Chondrocyte (in vitro differentiated cells): ENCODE data around the gene BICD1. TPM values are rescaled to one million over a fixed set of nuclear protein-coding genes. Genes with fewer than 3 reads are reported as not detected.

Experiments
- DNase-seq: peaks from one replicate; pipeline ENCODE4 v3.0.0; 2021; ENCODE audit warnings: mixed read lengths, low spot score
- H3K27ac Mint-ChIP-seq: one replicate; pipeline ENCODE4 v1.8.0; 2021; ENCODE audit warnings: mild to moderate bottlenecking, moderate library complexity, mixed read lengths; ENCODE audit not compliant: unreplicated experiment
- H3K27me3 Mint-ChIP-seq: 2 replicates; pipeline ENCODE4 v1.8.0; 2021; ENCODE audit warnings: low read depth, mixed read lengths
- H3K36me3 Mint-ChIP-seq: 2 replicates; pipeline ENCODE4 v1.8.0; 2021; ENCODE audit warnings: low read depth, mixed read lengths
- H3K4me1 Mint-ChIP-seq: 2 replicates; pipeline ENCODE4 v1.8.0; 2021; ENCODE audit warnings: low read depth, mild to moderate bottlenecking, mixed read lengths
- H3K4me3 Mint-ChIP-seq: one replicate; pipeline ENCODE4 v1.8.0; 2021; ENCODE audit warnings: mild to moderate bottlenecking, moderate library complexity, mixed read lengths; ENCODE audit not compliant: unreplicated experiment
- H3K9me3 Mint-ChIP-seq: 2 replicates; pipeline ENCODE4 v1.8.0; 2021; ENCODE audit warnings: low read depth, mixed read lengths
- CTCF ChIP-seq: fragments of 200-600 bp; sonication (generic); IDR thresholded peaks from 2 replicates; pipeline ENCODE4 v1.5.0; 2021; ENCODE audit warnings: antibody characterized with exemption, mild to moderate bottlenecking, moderate library complexity
- total RNA-seq: library from RNA; stranded (reverse); gene quantifications from 3 replicates; pipeline ENCODE4 v1.2.1, GENCODE V29; 2021

The BICD1 gene
- total RNA-seq, 1 donor from 2014 or later, result 30.5 TPM

- Mint-ChIP-seq H3K9me3 (no peaks in the 10 kb centered on the region), H3K27ac (no peak overlapping the region), H3K4me1 (no peaks in the 10 kb centered on the region), H3K27me3 (no peaks in the 10 kb centered on the region), H3K36me3 (peaks cover 5% of the 10 kb centered on the region), H3K4me3 (no peak overlapping the region)
- no peak for DNase-seq
- TF ChIP-seq CTCF, result no peak
Measured at GRCh38 chr12:32303174-32303549, 196.5 kb downstream of the BICD1 start.

- Mint-ChIP-seq H3K36me3 (peaks cover 5% of the 10 kb centered on the region), H3K9me3 (no peaks in the 10 kb centered on the region), H3K27me3 (no peaks in the 10 kb centered on the region), H3K4me1 (no peaks in the 10 kb centered on the region), H3K27ac (no peak overlapping the region), H3K4me3 (no peak overlapping the region)
- DNase-seq, result no peak
- TF ChIP-seq CTCF, result no peak
Measured at GRCh38 chr12:32305163-32305562, 198.5 kb downstream of the BICD1 start.

GRCh38 chr12:32307326-32307725 lies 200.7 kb downstream of the BICD1 start:
- H3K27me3 Mint-ChIP-seq, result no peaks in the 10 kb centered on the region
- no peak for TF ChIP-seq CTCF
- H3K36me3 Mint-ChIP-seq, result peaks cover 5% of the 10 kb centered on the region
- no peak overlapping the region for H3K4me3 Mint-ChIP-seq
- H3K27ac Mint-ChIP-seq, result no peak overlapping the region
- H3K4me1 Mint-ChIP-seq, result peaks cover 8% of the 10 kb centered on the region
- no peak for DNase-seq
- no peaks in the 10 kb centered on the region for H3K9me3 Mint-ChIP-seq

- no peak for DNase-seq
- peaks cover 8% of the 10 kb centered on the region for H3K4me1 Mint-ChIP-seq
- peaks cover 5% of the 10 kb centered on the region for H3K36me3 Mint-ChIP-seq
- no peaks in the 10 kb centered on the region for H3K27me3 Mint-ChIP-seq
- no peaks in the 10 kb centered on the region for H3K9me3 Mint-ChIP-seq
- H3K4me3 Mint-ChIP-seq, result no peak overlapping the region
- H3K27ac Mint-ChIP-seq, result no peak overlapping the region
- no peak for TF ChIP-seq CTCF
Measured at GRCh38 chr12:32309811-32310736, 203.4 kb downstream of the BICD1 start.

- DNase-seq, result no peak
- H3K27ac Mint-ChIP-seq, result no peak overlapping the region
- H3K4me3 Mint-ChIP-seq, result no peak overlapping the region
- no peaks in the 10 kb centered on the region for H3K27me3 Mint-ChIP-seq
- H3K36me3 Mint-ChIP-seq, result peaks cover 2% of the 10 kb centered on the region
- peak; percentile 90 for TF ChIP-seq CTCF
- H3K4me1 Mint-ChIP-seq, result peaks cover 8% of the 10 kb centered on the region
- no peaks in the 10 kb centered on the region for H3K9me3 Mint-ChIP-seq
Measured at GRCh38 chr12:32312049-32312670, 205.5 kb downstream of the BICD1 start.
